OCI-LY1 (cell line): ENCODE results near the gene APBA3.

Source experiments
- H2AFZ ChIP-seq: fragments of 200-600 bp; sonication (generic), shearing (Covaris generic); 2 replicates; pipeline ENCODE4 v1.6.0; 2014; ENCODE audit warnings: antibody characterized with exemption, mild to moderate bottlenecking, low read length
- H3F3A ChIP-seq: fragments of 200-600 bp; sonication (generic), shearing (Covaris generic); 2 replicates; pipeline ENCODE4 v1.6.0; 2014; ENCODE audit warnings: mild to moderate bottlenecking, antibody characterized with exemption, low read length, moderate library complexity; ENCODE audit not compliant: insufficient read depth
- H3K27ac ChIP-seq: fragments of 200-600 bp; sonication (generic); 2 replicates; pipeline ENCODE4 v1.5.1; 2014; ENCODE audit warnings: low read length, mixed run types, mild to moderate bottlenecking, low read depth; ENCODE audit not compliant: poor library complexity, severe bottlenecking
- H3K27me3 ChIP-seq: fragments of 200-600 bp; sonication (generic); 2 replicates; pipeline ENCODE4 v1.6.0; 2014; ENCODE audit warnings: antibody characterized with exemption, mild to moderate bottlenecking, low read length, moderate library complexity; ENCODE audit not compliant: insufficient read depth
- H3K36me3 ChIP-seq: fragments of 200-600 bp; sonication (generic); 2 replicates; pipeline ENCODE4 v1.6.1; 2014; ENCODE audit warnings: mild to moderate bottlenecking, antibody characterized with exemption, low read length, moderate library complexity, mixed read lengths; ENCODE audit not compliant: insufficient read depth
- H3K4me1 ChIP-seq: fragments of 200-600 bp; sonication (generic); 2 replicates; pipeline ENCODE4 v1.5.1; 2014; ENCODE audit warnings: mild to moderate bottlenecking, low read length, moderate library complexity; ENCODE audit not compliant: insufficient read depth, severe bottlenecking
- H3K4me2 ChIP-seq: fragments of 200-600 bp; sonication (generic), shearing (Covaris generic); 2 replicates; pipeline ENCODE4 v1.6.1; 2014; ENCODE audit warnings: low read length
- H3K4me3 ChIP-seq: fragments of 200-600 bp; sonication (generic); 2 replicates; pipeline ENCODE4 v1.5.1; 2014; ENCODE audit warnings: low read length, low read depth, mild to moderate bottlenecking, mixed read lengths; ENCODE audit not compliant: poor library complexity, severe bottlenecking
- H3K79me2 ChIP-seq: fragments of 200-600 bp; shearing (Covaris generic); 2 replicates; pipeline ENCODE4 v1.6.1; 2016; ENCODE audit warnings: mixed run types, low read length, mixed read lengths; ENCODE audit not compliant: insufficient read depth
- H3K9ac ChIP-seq: fragments of 200-600 bp; sonication (generic), shearing (Covaris generic); 2 replicates; pipeline ENCODE4 v1.6.1; 2014; ENCODE audit warnings: mild to moderate bottlenecking, low read length, mixed read lengths
- H3K9me2 ChIP-seq: fragments of 200-600 bp; sonication (generic), shearing (Covaris generic); 2 replicates; pipeline ENCODE4 v1.6.1; 2014; ENCODE audit warnings: low read depth, mild to moderate bottlenecking, low read length, mixed read lengths
- H3K9me3 ChIP-seq: fragments of 200-600 bp; shearing (Covaris generic); 2 replicates; pipeline ENCODE4 v1.6.1; 2014; ENCODE audit warnings: low read length, mixed read lengths
- H4K20me1 ChIP-seq: fragments of 200-600 bp; sonication (generic), shearing (Covaris generic); 2 replicates; pipeline ENCODE4 v1.6.0; 2016; ENCODE audit warnings: mild to moderate bottlenecking, low read length; ENCODE audit not compliant: insufficient read depth
- EZH2 ChIP-seq: fragments of 200-600 bp; sonication (generic), shearing (Covaris generic); IDR thresholded peaks from 2 replicates; pipeline ENCODE4 v1.8.0; 2017; ENCODE audit warnings: borderline replicate concordance, mixed run types, mild to moderate bottlenecking, antibody characterized with exemption, low read length, moderate library complexity, mixed read lengths
- TF ChIP-seq, protein P1 (sequence below): fragments of 200-600 bp; sonication (generic), shearing (Covaris generic); IDR thresholded peaks from 2 replicates; pipeline ENCODE4 v1.5.1; 2017; ENCODE audit warnings: mild to moderate bottlenecking, antibody characterized with exemption, low read length, moderate library complexity, mixed read lengths

Gene APBA3

DNA sequence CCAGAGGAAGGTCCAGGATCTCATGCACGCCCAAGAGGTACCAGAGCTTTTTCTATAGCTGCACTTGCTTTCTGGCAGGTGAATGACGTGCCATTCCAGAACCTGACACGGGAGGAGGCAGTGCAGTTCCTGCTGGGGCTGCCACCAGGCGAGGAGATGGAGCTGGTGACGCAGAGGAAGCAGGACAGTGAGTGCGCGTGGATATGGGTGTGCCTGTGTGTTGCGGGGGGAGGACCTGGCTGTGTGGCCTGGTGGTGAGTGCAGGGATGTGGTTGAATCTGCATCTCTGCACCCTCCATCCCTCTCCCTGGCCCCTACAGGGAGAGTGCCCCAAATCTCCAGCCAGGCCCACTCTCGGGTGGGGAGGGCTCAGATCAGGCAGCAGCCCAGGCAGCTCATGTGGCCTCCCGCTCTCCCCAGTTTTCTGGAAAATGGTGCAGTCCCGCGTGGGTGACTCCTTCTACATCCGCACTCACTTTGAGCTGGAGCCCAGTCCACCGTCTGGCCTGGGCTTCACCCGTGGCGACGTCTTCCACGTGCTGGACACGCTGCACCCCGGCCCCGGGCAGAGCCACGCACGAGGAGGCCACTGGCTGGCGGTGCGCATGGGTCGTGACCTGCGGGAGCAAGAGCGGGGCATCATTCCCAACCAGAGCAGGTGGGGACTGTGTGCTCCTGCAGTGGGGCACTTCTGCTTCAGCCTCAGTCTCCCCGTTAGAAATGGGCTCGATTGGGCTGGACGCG lies 22.8 kb downstream of the APBA3 start:
- Histone ChIP-seq H4K20me1 (no peaks in the 10 kb centered on the region), H3K9me2 (no peaks in the 10 kb centered on the region), H3K9me3 (no peaks in the 10 kb centered on the region), H3K27ac (no peak overlapping the region), H3K27me3 (no peaks in the 10 kb centered on the region), H3K9ac (no peak overlapping the region), H3K36me3 (no peaks in the 10 kb centered on the region), H3K79me2 (no peaks in the 10 kb centered on the region), H3F3A (no peaks in the 10 kb centered on the region), H2AFZ (no peak overlapping the region), H3K4me3 (no peak overlapping the region), H3K4me1 (no peaks in the 10 kb centered on the region), H3K4me2 (no peak overlapping the region)
- TF ChIP-seq, protein P1, sequence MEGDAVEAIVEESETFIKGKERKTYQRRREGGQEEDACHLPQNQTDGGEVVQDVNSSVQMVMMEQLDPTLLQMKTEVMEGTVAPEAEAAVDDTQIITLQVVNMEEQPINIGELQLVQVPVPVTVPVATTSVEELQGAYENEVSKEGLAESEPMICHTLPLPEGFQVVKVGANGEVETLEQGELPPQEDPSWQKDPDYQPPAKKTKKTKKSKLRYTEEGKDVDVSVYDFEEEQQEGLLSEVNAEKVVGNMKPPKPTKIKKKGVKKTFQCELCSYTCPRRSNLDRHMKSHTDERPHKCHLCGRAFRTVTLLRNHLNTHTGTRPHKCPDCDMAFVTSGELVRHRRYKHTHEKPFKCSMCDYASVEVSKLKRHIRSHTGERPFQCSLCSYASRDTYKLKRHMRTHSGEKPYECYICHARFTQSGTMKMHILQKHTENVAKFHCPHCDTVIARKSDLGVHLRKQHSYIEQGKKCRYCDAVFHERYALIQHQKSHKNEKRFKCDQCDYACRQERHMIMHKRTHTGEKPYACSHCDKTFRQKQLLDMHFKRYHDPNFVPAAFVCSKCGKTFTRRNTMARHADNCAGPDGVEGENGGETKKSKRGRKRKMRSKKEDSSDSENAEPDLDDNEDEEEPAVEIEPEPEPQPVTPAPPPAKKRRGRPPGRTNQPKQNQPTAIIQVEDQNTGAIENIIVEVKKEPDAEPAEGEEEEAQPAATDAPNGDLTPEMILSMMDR = no peak
- TF ChIP-seq EZH2 = no peak

DNA sequence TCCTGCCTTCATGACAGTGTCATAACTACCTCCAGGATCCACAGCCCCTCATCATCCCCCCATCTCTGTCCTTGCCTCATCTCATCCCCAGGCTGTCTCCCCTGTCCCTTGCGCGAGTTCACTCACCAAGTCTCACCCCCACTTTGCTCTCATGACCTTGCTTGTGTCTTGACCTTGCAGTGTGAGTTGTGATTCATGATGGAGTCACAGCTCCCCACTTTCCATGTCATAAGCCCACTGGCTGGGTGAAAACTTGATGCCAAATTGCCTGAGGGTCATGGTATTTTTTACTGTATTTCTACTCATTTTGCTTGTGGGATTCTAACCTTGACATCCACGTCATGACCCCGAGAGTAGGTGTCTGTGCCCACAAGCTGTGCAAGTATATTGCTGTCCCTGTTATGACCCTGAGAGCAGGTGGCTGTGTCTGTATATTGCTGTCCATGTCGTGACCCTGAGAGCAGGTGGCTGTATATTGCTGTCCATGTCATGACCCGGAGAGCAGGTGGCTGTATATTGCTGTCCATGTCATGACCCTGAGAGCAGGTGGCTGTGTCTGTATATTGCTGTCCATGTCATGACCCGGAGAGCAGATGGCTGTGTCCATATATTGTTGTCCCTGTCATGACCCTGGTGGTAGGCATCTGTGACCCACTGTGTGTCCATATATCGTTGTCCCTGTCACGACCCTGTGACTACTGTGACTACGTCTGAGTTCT lies 23.8 kb downstream of the APBA3 start:
- Histone ChIP-seq H3K4me3 (no peak overlapping the region), H3K9me3 (no peaks in the 10 kb centered on the region), H3F3A (no peaks in the 10 kb centered on the region), H3K4me1 (no peaks in the 10 kb centered on the region), H4K20me1 (no peaks in the 10 kb centered on the region), H3K4me2 (no peak overlapping the region), H3K79me2 (no peaks in the 10 kb centered on the region), H3K9ac (no peak overlapping the region), H3K9me2 (no peaks in the 10 kb centered on the region), H3K36me3 (no peaks in the 10 kb centered on the region), H3K27me3 (no peaks in the 10 kb centered on the region), H2AFZ (no peak overlapping the region), H3K27ac (no peak overlapping the region)
- TF ChIP-seq, protein P1 = no peak
- no peak for TF ChIP-seq EZH2

DNA sequence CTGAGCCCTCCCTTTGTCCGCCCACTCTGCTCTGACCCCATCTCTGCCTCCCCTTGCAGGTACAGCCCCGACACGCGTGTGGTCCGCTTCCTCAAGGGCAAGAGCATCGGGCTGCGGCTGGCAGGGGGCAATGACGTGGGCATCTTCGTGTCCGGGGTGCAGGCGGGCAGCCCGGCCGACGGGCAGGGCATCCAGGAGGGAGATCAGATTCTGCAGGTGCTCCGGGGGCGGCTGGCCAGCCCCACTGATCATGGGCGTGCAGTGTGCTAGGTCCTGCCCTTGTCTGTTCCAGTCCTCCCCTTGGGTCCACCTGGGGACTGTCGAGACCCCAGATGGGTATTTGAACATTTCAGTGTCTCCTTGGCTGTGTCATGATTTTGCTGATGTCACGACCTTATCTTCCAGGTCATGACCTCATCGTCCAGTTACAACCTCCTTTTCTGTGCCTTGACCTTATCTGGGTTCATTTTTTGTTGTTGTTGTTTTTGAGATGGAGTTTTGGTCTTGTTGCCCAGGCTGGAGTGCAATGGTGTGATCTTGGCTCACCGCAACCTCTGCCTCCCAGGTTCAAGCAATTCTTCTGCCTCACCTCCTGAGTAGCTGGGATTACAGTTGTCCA lies 25.3 kb downstream of the APBA3 start:
- Histone ChIP-seq H3K9me3 (no peaks in the 10 kb centered on the region), H3K4me1 (no peaks in the 10 kb centered on the region), H3K4me3 (no peak overlapping the region), H2AFZ (no peak overlapping the region), H3K4me2 (no peak overlapping the region), H3F3A (no peaks in the 10 kb centered on the region), H3K9ac (no peak overlapping the region), H3K79me2 (no peaks in the 10 kb centered on the region), H4K20me1 (no peaks in the 10 kb centered on the region), H3K27me3 (peaks cover 5% of the 10 kb centered on the region), H3K27ac (no peak overlapping the region), H3K36me3 (no peaks in the 10 kb centered on the region), H3K9me2 (no peaks in the 10 kb centered on the region)
- TF ChIP-seq EZH2 = no peak
- TF ChIP-seq, protein P1 = no peak
